Stimulated activated CD4-positive, alpha-beta T cell treated with anti-CD3 and anti-CD28 coated beads, Interleukin-15, amount 100 ng/mL, for 24 hours (primary cell): Measurements from ENCODE around the gene PLCB1.
"Not testable (repeated sequence)": the region's sequence is repeated elsewhere in the genome, so short reads cannot be mapped to it uniquely, and the experiment has no call there.

Experiments
- DNase-seq: peaks from one replicate; pipeline ENCODE4 v3.0.0-alpha.2; 2020

PLCB1 gene

GRCh38 chr20:8805737-8806442, 673.8 kb downstream of the PLCB1 start:
- peak; percentile 2 for DNase-seq

GRCh38 chr20:8807480-8808201, 675.6 kb downstream of the PLCB1 start:
- no peak for DNase-seq

- no peak for DNase-seq
Observed at GRCh38 chr20:8808202-8808535, 676.1 kb downstream of the PLCB1 start.

GRCh38 chr20:8809107-8809953, 677.3 kb downstream of the PLCB1 start:
- DNase-seq = no peak

- DNase-seq = no peak
Observed at GRCh38 chr20:8811801-8812594, 679.9 kb downstream of the PLCB1 start.

- no peak for DNase-seq
Observed at GRCh38 chr20:8812817-8813216, 680.8 kb downstream of the PLCB1 start.

- no peak for DNase-seq
Observed at GRCh38 chr20:8815208-8815607, 683.1 kb downstream of the PLCB1 start.

GRCh38 chr20:8829256-8829655, 697.2 kb downstream of the PLCB1 start:
- no peak for DNase-seq

- not testable (repeated sequence) for DNase-seq
Observed at GRCh38 chr20:8834294-8834693, 702.2 kb downstream of the PLCB1 start.

GRCh38 chr20:8834851-8835250, 702.8 kb downstream of the PLCB1 start:
- DNase-seq = no peak

GRCh38 chr20:8837396-8837795, 705.3 kb downstream of the PLCB1 start:
- DNase-seq = no peak

GRCh38 chr20:8842525-8842924, 710.5 kb downstream of the PLCB1 start:
- DNase-seq = no peak

- DNase-seq = no peak
Observed at GRCh38 chr20:8844179-8844578, 712.1 kb downstream of the PLCB1 start.

- no peak for DNase-seq
Observed at GRCh38 chr20:8849990-8850389, 717.9 kb downstream of the PLCB1 start.

- DNase-seq = no peak
Observed at GRCh38 chr20:8851446-8851845, 719.4 kb downstream of the PLCB1 start.

- DNase-seq = not testable (repeated sequence)
Observed at GRCh38 chr20:8851919-8852318, 719.9 kb downstream of the PLCB1 start.

- not testable (repeated sequence) for DNase-seq
Observed at GRCh38 chr20:8853211-8853610, 721.1 kb downstream of the PLCB1 start.

GRCh38 chr20:8853805-8854338, 721.8 kb downstream of the PLCB1 start:
- no peak for DNase-seq

GRCh38 chr20:8854571-8854970, 722.5 kb downstream of the PLCB1 start:
- no peak for DNase-seq

GRCh38 chr20:8855315-8855714, 723.2 kb downstream of the PLCB1 start:
- no peak for DNase-seq

- DNase-seq = no peak
Observed at GRCh38 chr20:8856668-8857067, 724.6 kb downstream of the PLCB1 start.

- no peak for DNase-seq
Observed at GRCh38 chr20:8858181-8858787, 726.2 kb downstream of the PLCB1 start.
